Osteoblast (primary cell): ENCODE results near the gene TMA7. TPM values are rescaled to one million over a fixed set of nuclear protein-coding genes. Genes with fewer than 3 reads are reported as not detected.

Experiments
- DNase-seq: peaks from one replicate; pipeline ENCODE4 v3.0.0; 2011; ENCODE audit warnings: low spot score, mixed read lengths; ENCODE audit not compliant: insufficient read length; ENCODE audit errors: missing footprints
- H2AFZ ChIP-seq: 2 replicates; pipeline ENCODE4 v1.6.0; 2011; ENCODE audit warnings: mild to moderate bottlenecking, low read length
- H3K27ac ChIP-seq: 2 replicates; pipeline ENCODE4 v1.5.1; 2011; ENCODE audit warnings: mild to moderate bottlenecking, low read depth, low read length, moderate library complexity
- H3K27me3 ChIP-seq: 2 replicates; pipeline ENCODE4 v1.6.0; 2012; ENCODE audit warnings: mild to moderate bottlenecking, control low read depth, inconsistent platforms, low read length, moderate library complexity; ENCODE audit not compliant: insufficient read depth
- H3K36me3 ChIP-seq: 2 replicates; pipeline ENCODE4 v1.5.1; 2011; ENCODE audit warnings: mild to moderate bottlenecking, low read length, control low read depth, moderate library complexity; ENCODE audit not compliant: insufficient read depth
- H3K4me1 ChIP-seq: 2 replicates; pipeline ENCODE4 v1.5.1; 2011; ENCODE audit warnings: mild to moderate bottlenecking, low read length, control low read depth, moderate library complexity; ENCODE audit not compliant: insufficient read depth
- H3K4me2 ChIP-seq: 2 replicates; pipeline ENCODE4 v1.6.0; 2011; ENCODE audit warnings: mild to moderate bottlenecking, low read length; ENCODE audit not compliant: insufficient read depth
- H3K4me3 ChIP-seq: fragments of 200-600 bp; sonication (generic); 3 replicates; pipeline ENCODE4 v1.5.1; 2012; ENCODE audit warnings: mild to moderate bottlenecking, low read length, inconsistent platforms; ENCODE audit not compliant: insufficient read depth
- H3K79me2 ChIP-seq: 2 replicates; pipeline ENCODE4 v1.6.0; 2012; ENCODE audit warnings: mild to moderate bottlenecking, low read length, control low read depth, inconsistent platforms; ENCODE audit not compliant: insufficient read depth
- H3K9me3 ChIP-seq: 2 replicates; pipeline ENCODE4 v1.5.1; 2011; ENCODE audit warnings: low read depth, low read length, control low read depth
- H4K20me1 ChIP-seq: 2 replicates; pipeline ENCODE4 v1.6.0; 2012; ENCODE audit warnings: mild to moderate bottlenecking, low read length, control low read depth; ENCODE audit not compliant: insufficient read depth
- total RNA-seq: library from RNA; depleted of rRNA; stranded (reverse); fragments of >200 nt; gene quantifications from 2 replicates; pipeline ENCODE4 v1.2.3, GENCODE V29; 2012
- TF ChIP-seq, protein P1 (sequence below): IDR thresholded peaks from 2 replicates; pipeline ENCODE4 v1.5.1; 2011; ENCODE audit warnings: mild to moderate bottlenecking, low read depth, low read length, moderate library complexity; ENCODE audit errors: extremely low read depth

TMA7 gene
- total RNA-seq, 1 donor: 128 TPM

DNA sequence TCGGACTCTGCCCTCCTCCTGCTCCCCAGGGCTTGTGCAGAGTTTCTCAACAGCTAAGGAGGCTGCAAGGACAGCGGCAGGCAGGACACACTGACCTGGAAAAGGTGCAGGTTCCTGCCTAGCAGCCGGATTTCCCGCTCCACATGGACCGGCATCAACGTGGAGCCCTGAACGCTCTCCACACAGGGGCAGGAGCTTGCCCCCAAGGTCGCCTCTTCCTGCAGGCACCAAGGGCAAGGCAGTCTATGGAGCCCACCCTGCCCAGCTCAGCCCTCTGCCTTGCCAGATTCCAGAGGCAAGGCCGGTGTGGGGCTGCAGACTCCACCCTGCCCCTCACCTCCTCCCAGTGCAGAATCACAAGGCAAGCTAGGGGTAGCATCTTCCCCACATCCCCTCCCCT lies 20.9 kb upstream of the TMA7 start:
- no peaks in the 10 kb centered on the region for H3K36me3 ChIP-seq
- TF ChIP-seq, protein P1, sequence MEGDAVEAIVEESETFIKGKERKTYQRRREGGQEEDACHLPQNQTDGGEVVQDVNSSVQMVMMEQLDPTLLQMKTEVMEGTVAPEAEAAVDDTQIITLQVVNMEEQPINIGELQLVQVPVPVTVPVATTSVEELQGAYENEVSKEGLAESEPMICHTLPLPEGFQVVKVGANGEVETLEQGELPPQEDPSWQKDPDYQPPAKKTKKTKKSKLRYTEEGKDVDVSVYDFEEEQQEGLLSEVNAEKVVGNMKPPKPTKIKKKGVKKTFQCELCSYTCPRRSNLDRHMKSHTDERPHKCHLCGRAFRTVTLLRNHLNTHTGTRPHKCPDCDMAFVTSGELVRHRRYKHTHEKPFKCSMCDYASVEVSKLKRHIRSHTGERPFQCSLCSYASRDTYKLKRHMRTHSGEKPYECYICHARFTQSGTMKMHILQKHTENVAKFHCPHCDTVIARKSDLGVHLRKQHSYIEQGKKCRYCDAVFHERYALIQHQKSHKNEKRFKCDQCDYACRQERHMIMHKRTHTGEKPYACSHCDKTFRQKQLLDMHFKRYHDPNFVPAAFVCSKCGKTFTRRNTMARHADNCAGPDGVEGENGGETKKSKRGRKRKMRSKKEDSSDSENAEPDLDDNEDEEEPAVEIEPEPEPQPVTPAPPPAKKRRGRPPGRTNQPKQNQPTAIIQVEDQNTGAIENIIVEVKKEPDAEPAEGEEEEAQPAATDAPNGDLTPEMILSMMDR: no peak
- H3K4me1 ChIP-seq: no peaks in the 10 kb centered on the region
- no peak overlapping the region for H2AFZ ChIP-seq
- H3K4me3 ChIP-seq: no peak overlapping the region
- peak; percentile 67 for DNase-seq
- H3K27me3 ChIP-seq: no peaks in the 10 kb centered on the region
- no peaks in the 10 kb centered on the region for H3K79me2 ChIP-seq
- H4K20me1 ChIP-seq: peaks cover 4% of the 10 kb centered on the region
- H3K4me2 ChIP-seq: no peak overlapping the region
- H3K9me3 ChIP-seq: no peaks in the 10 kb centered on the region
- no peak overlapping the region for H3K27ac ChIP-seq

DNA sequence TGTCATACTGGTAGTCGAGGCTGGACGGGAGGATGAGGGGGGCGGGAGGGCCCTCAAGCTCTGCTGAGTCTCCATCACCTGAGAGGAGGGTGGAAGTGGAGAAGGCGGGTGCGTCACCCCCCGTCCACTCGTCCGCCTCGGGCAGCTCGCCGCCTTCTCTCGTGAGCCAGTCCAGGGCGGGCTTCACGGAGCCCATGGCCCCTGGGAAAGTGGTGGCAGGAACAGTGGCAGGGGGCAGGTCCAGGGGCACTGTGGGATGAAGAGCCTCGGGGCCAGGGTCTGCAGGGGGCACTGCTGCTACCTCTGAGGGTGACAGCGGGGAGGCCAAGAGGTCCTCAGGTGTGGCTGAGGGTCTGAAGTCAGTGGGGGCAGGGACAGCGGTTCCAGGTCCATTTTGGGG lies 20.5 kb upstream of the TMA7 start:
- TF ChIP-seq, protein P1: no peak
- H3K79me2 ChIP-seq: no peaks in the 10 kb centered on the region
- H3K4me2 ChIP-seq: no peak overlapping the region
- no peak overlapping the region for H3K27ac ChIP-seq
- H2AFZ ChIP-seq: no peak overlapping the region
- H4K20me1 ChIP-seq: peaks cover 4% of the 10 kb centered on the region
- no peak overlapping the region for H3K4me3 ChIP-seq
- no peak for DNase-seq
- H3K4me1 ChIP-seq: no peaks in the 10 kb centered on the region
- no peaks in the 10 kb centered on the region for H3K9me3 ChIP-seq
- no peaks in the 10 kb centered on the region for H3K36me3 ChIP-seq
- H3K27me3 ChIP-seq: no peaks in the 10 kb centered on the region

DNA sequence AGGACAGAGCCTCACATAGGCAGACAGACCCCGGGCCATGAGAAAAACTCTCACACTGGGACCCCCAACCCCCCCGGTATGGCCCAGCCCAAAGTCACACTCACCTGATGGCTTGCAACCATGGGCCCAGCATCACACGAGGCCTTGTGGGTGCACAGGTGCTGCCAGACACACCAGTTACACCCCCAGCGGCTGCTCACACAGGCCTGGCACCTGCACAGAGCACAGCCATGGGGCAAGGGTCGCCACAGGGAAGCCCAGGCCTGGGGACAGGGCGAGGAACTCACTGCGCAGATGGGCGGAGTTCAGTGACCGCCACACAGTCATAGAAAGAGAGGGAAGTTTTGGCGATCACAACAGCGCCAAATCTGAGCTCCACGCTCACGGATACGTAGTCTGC lies 19.5 kb upstream of the TMA7 start:
- H2AFZ ChIP-seq: no peak overlapping the region
- peaks cover 4% of the 10 kb centered on the region for H4K20me1 ChIP-seq
- H3K27ac ChIP-seq: no peak overlapping the region
- TF ChIP-seq, protein P1: no peak
- no peaks in the 10 kb centered on the region for H3K9me3 ChIP-seq
- H3K4me3 ChIP-seq: no peak overlapping the region
- no peaks in the 10 kb centered on the region for H3K79me2 ChIP-seq
- no peaks in the 10 kb centered on the region for H3K4me1 ChIP-seq
- no peaks in the 10 kb centered on the region for H3K27me3 ChIP-seq
- no peak overlapping the region for H3K4me2 ChIP-seq
- H3K36me3 ChIP-seq: no peaks in the 10 kb centered on the region
- peak; percentile 80 for DNase-seq

GRCh38 chr3:48422272-48422671 lies 17.8 kb upstream of the TMA7 start:
- no peak overlapping the region for H3K27ac ChIP-seq
- H3K27me3 ChIP-seq: peaks cover under 1% of the 10 kb centered on the region
- H3K36me3 ChIP-seq: no peaks in the 10 kb centered on the region
- no peak overlapping the region for H3K4me3 ChIP-seq
- H3K4me2 ChIP-seq: no peak overlapping the region
- DNase-seq: peak; percentile 72
- H3K9me3 ChIP-seq: no peaks in the 10 kb centered on the region
- TF ChIP-seq, protein P1: no peak
- no peak overlapping the region for H2AFZ ChIP-seq
- H3K4me1 ChIP-seq: peaks cover 3% of the 10 kb centered on the region
- H3K79me2 ChIP-seq: no peaks in the 10 kb centered on the region
- peaks cover 7% of the 10 kb centered on the region for H4K20me1 ChIP-seq
